Measurements from ENCODE around the gene RPS6KA2.

The RPS6KA2 gene

DNA sequence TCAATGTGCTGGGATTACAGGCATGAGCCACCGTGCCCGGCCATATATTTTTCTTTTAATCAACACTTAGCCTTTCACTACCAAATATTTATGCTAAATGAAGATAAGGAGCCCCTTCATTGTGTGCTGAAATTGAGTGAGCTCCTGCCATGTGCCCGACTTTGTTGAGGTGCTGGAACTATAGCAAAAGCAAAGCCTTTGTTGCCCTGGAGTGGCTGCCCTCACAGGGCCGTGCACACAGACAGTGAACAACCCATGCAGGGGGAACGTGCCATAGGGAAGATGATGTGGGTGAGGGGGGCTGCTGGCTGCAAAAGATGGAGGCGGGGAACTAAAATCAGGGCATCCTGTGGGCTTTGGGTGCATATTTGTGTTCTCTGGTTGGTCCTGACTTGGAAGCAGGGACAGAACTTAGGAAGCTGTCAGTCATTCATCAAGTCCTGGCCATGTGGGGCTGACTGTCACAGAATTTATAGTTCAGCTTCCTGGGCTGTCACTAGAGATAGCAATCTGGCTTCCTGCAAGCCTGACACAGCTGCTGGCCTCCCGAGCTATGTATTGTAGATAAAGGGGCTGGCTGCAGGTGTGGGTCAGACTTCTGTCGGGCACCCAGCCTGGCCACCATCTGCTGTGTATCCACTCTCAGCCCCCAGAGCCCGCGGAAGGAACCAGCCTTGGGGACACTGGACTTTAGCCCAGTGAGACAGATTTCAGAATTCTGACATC lies 187.5 kb downstream of the RPS6KA2 start:
- DNase-seq: peak; percentile 36

GRCh38 chr6:166438211-166438861 lies 188.7 kb downstream of the RPS6KA2 start:
- peak; percentile 29 for DNase-seq

GRCh38 chr6:166437661-166438060 lies 189.4 kb downstream of the RPS6KA2 start:
- no peak for DNase-seq

DNA sequence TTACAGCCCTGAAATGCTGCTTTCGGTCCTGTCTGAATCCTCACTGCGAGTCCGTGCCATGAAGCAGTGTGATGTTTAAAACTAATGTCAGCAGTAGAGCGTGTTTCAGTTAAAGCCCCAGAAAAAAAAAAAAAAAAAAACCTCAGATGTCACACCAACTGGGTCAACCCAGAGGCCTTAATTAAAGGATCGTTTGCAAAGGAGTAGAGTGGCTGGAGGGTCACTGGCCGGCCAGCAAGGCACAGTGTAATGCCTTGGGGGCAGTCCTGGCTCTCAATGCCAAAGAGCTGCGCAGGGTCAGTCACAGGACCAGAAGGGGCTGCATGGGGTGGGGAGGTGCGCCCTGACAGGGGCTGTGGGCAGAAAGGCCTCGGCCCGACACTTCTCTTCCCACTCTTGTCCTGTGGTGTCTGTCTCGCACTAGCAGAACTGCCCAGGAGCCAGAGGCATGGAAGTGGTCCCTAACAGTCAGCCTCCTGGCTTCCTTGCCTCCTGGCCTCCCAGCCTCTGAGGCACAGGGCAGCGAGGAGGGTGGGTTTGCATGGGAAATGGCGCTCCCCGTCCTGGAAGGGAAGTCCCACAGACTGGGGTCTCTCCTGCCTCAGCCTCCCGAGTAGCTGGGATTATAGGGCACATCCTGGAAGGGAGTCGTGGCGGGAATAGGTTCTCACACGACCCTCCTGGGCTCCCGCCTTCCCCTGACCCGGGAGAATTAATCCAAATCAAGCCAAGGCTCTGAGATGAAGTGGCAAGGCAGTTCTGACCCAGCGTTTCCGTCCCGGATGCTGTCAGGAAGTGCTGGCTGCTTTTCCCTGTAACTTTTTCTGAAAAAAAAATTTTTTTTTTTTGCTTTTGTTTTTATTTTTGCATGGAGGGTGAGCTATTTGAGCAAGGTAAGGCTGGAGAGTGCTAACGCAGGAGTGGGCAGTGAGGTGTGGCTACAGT lies 190.6 kb downstream of the RPS6KA2 start:
- DNase-seq: no peak

DNA sequence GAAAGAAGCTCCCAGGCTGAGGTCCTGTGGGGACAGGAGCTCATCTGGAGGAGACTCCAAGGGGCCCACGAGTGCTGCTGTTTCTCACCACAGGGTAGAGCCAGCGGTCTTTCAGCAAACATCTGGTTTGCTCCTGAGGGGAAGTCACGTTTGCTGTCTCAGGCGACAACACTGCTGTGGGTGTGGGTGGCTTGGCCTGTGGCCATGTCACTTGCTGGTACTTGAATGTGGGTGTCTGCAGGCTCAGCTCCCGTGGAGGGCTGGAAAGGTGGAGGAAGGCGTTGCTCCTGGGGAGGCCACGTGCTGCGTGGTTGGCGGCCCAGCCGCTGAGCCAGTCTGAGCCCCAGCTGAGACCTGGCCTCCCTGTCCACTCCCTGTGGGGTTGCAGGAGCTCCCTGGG lies 191.5 kb downstream of the RPS6KA2 start:
- peak; percentile 63 for DNase-seq

- no peak for DNase-seq
Measured at GRCh38 chr6:166434336-166434735, 192.7 kb downstream of the RPS6KA2 start.

DNA sequence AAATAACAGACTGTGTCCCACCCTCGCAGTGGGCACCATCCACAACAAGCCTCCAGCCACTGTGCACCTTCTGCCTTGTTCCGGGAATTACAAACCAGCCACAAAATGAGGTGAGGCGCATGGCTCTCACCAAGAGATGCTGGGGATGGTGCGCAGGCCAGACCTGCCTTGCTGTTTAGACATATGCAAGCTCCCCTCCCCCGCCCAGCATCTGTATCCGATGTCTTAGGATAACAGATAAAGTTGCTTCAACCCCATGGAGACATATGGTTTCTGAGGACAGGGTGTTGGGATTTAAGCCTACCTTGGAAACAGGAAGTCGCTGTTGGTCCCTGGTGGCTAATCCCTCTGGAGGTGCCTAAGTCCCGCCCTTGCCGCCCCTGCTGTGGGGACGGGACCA lies 194.0 kb downstream of the RPS6KA2 start:
- no peak for DNase-seq

GRCh38 chr6:166430269-166430668 lies 196.8 kb downstream of the RPS6KA2 start:
- DNase-seq: no peak

DNA sequence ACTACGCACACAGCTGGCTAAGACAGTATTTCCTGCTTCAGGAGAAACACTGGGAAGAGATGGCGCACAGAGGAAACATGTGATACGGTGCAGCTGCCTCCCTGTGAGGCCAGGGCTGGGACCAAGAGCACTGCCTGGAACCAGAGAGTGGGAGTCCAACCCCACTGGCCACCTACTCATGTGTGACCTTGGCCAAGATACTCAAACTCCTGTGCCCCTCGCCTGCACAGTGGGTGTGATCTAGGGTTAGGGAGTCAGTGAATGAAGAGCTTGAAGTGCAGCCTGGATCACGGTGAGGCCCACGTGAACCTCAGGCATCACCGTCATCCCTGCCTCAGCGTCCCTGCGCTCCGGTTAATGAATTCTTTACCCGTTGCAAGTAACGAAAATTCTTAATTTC lies 202.6 kb downstream of the RPS6KA2 start:
- DNase-seq: no peak

DNA sequence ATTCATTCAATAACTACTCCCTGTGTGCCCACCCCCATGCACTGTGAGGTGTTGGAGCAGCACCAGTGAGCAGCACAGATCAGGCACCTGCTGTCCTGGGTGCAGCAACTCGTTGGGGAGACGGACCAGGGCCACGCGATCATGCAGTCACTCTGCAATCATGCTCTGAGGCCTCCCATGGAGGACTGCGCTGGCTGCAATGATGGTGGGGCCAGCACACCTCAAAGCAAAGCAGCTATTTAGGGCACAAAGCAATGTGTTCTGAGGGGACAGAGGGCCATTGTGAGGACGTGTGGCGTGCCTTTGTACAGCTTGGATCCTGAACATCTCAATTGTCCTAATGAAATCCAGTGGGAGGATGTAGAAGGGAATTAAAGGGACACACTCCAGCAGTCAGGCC lies 203.3 kb downstream of the RPS6KA2 start:
- DNase-seq: no peak

- no peak for DNase-seq
Measured at GRCh38 chr6:166423051-166423745, 203.9 kb downstream of the RPS6KA2 start.

DNA sequence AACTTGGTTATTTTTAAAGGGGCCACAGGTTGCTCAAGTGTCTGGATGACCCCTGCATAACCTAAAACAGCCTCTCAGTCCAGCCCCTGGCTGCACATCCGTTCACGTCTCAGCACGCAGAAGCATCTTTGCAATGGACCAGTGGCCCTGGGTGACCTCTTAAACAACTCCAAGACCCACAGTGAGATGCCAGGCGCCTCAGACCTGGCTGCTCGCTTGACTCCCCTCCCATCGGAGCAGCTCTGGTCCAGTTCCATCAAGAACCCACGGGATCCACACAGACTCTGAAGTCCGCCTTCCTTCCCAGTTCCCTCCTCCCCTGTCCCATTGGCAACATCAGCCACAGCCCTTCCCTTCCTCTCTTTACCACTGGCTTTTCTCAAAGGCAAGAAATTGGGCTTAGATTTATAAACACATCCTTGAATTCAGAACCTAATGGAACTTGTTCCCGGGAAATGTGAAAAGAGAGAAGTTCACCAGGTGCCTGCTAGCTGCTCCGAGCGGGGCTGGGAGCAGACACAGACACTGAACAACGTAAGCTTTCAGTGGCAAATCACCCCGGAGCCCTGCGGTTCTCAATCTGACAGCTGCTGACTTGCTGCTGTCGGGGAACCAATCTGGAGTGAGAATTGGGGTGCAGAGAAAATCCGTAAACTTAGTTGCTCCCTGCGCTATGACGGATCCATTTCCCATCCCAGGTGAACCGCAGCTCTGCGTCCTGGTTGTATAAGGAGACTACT lies 204.7 kb downstream of the RPS6KA2 start:
- DNase-seq: no peak

DNA sequence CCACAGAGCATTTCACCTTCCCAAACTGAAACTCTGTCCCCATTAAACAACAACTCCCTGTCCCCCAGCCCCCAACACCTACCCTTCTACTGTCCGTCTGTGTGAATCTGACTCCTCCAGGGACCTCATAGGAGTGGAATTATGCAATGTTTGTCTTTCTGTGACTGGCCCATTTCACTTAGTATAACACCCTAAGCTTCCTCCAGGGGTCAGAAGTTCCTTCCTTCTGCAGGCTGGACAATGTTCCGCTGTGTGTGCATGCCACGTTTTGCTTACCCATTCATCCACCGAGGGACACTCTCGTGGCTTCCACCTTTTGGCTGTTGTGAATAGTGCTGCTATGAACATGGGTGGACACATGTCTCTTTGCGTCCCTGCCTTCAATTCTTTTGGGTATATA lies 206.7 kb downstream of the RPS6KA2 start:
- peak; percentile 39 for DNase-seq

DNA sequence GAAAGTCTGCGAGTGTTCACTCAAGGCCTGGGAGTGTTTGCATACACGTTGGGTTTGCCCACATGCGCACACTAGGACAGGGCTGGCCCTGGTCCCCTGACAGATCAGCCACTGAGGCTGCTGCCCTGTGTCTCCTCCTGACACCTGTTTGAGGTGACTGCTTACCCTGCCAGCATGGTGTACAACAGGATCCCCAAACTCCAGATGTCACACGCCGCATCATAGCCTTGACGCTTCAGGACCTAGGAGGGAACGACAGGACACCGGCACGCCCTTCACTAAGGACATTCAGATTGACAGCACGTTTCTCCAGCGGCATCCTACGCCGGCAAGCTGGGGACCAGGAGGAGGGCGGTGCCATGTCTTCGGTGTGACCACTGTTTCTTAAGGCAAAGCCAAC lies 207.3 kb downstream of the RPS6KA2 start:
- DNase-seq: no peak

GRCh38 chr6:166419286-166419685 lies 207.8 kb downstream of the RPS6KA2 start:
- DNase-seq: peak; percentile 15

DNA sequence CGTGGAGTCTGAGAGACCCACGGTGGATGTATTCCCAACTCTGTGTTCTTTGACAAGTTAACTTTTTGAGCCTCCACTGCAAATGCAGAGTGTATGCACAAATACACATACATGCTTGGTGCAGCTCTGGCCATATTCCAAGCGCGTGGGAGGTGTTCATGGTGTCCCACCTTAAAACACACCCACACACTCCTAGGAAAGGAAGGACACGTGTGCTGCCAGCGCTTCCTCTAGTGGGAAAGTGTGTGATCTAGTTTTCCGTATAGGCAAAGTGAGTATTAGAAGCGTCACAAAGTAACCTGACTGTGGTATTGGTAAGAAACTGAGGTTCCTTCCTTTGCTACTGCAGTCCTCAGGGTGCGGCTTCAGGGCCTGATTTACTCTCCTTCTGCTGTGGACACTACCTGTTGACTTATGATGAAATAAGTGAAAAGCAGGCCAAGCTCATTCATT lies 208.3 kb downstream of the RPS6KA2 start:
- no peak for DNase-seq

- no peak for DNase-seq
Measured at GRCh38 chr6:166417285-166417691, 209.8 kb downstream of the RPS6KA2 start.

DNA sequence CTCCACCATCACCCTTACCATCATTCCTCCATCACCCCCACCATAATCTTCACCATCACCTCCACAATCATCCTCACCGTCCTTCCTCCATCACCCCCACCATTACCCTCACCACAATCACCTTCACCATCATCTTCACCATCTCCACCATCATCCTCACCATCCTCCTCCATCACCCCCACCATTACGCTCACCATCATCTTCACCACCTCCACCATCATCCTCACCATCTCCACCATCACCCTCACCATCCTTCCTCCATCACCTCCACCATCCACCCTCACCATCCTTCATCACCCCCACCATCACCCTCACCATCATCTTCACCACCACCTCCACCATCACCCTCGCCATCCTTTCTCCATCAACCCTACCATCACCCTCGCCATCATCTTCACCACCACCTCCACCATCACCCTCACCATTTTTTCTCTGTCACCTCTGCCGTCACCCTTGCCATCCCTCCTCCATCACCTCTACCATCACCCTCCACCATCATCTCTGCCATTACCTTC lies 211.2 kb downstream of the RPS6KA2 start:
- DNase-seq: no peak

DNA sequence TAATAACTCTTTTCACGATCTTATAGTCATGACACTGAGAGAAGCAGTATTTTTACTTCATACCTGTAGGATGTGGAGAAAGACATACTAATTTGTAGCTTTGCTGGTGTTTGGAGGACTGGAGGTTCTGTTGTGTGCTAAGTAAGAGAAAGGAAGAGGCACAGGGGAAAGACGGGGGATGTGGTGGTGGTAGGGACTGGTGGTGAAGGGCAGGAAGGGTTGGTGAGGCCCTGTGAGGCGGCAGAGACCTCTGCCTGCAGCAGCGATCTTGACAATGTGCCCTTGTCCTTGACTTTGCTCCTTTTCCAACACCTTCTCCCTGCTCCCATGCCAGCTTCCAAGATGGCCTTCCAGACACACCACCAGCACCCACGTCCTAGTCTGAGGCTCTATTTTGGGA lies 211.7 kb downstream of the RPS6KA2 start:
- DNase-seq: no peak

DNA sequence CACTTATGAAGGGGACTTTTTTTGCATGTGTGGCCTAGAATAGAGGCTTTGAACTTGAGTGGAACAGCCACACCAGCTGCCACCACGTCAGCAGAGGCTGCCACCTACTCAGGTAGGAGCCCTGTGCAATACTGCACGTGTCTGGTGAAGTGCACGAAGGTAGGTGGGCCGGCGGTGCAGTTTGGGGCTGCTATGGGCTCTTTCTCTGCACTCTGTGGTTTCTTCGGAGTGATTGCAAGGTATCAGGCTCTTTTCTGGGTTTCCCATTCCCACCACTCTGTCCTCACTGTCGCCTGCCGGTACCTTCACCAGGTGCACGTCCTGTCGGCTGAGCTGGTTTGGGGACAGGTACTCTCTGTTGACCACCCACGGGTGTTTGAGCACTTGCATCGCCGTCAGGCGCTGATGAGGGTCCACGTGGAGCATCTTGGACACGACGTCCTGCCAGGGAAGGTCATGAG lies 213.5 kb downstream of the RPS6KA2 start:
- no peak for DNase-seq

DNA sequence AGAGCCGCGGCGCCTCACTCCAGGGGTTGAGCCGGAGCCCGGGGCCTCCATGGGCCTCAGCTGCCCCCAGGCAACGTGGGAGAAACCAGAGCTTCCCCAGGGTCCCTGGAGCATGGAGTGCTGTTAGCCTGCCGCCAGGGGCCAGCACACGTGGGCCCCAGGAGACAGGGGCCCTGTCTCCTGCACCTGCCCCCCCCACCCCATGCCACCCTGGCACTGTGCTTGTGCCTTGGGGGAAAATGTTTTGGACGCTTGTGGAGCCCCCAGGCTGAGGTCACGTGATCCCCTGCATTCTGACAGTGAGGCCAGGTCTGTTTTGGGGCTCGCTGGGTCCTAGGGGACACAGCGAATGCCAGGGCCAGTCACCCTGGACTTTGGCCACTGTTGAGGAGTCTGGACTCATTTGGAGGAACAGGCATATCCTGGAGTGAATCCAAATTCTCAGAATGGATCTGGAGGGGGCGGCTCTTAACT lies 214.1 kb downstream of the RPS6KA2 start:
- DNase-seq: no peak

Measured in hematopoietic multipotent progenitor cell treated with erythropoietin and hydrocortisone succinate and interleukin-3 and kit ligand, for 6 days (in vitro differentiated cells).